BJ (cell line): ENCODE data around the gene HMGCL. TPM values are rescaled to one million over a fixed set of nuclear protein-coding genes. Genes with fewer than 3 reads are reported as not detected.
A peak's percentile ranks its signal among the peaks of the same experiment; 100 is the strongest.

ENCODE experiments used
- CTCF ChIA-PET: fragments of 350-600 bp; formaldehyde crosslinking; extraction: SDS; loops from one replicate; lab custom pipeline; 2021; ENCODE audit warnings: antibody characterized with exemption, inconsistent platforms; lab: Yijun Ruan, JAX
- POLR2A ChIA-PET: fragments of 300-600 bp; sonication (Branson Sonifier 250); formaldehyde crosslinking; extraction: SDS; loops from one replicate; lab custom pipeline; 2021; ENCODE audit warnings: antibody characterized with exemption; lab: Charles Lee
- DNase-seq: peaks from one replicate; pipeline ENCODE4 v3.0.0-alpha.2; 2011; ENCODE audit warnings: low read depth
- H3K27me3 ChIP-seq: 2 replicates; pipeline ENCODE4 v1.6.0; 2011; ENCODE audit warnings: low read length; ENCODE audit not compliant: control insufficient read depth, insufficient read depth
- H3K36me3 ChIP-seq: 2 replicates; pipeline ENCODE4 v1.5.1; 2011; ENCODE audit warnings: low read length; ENCODE audit not compliant: control insufficient read depth, insufficient read depth
- H3K4me3 ChIP-seq: 2 replicates; pipeline ENCODE4 v1.5.1; 2011; ENCODE audit warnings: low read depth, mild to moderate bottlenecking, control low read depth, low read length
- CTCF ChIP-seq: IDR thresholded peaks from 2 replicates; pipeline ENCODE4 v1.5.1; 2011; ENCODE audit warnings: low read depth, mild to moderate bottlenecking, control low read depth, inconsistent platforms, low read length, moderate library complexity; ENCODE audit not compliant: insufficient read depth
- polyA plus RNA-seq: library from polyadenylated mRNA; depleted of rRNA; stranded (reverse); fragments of >200 nt; gene quantifications from 2 replicates; pipeline ENCODE4 v1.2.3, GENCODE V29; 2011

The HMGCL gene
- polyA plus RNA-seq, 1 experiment, result 41.7 TPM

- Histone ChIP-seq H3K27me3 (no peaks in the 10 kb centered on the region), H3K36me3 (peaks cover 24% of the 10 kb centered on the region), H3K4me3 (no peak overlapping the region)
- no peak for DNase-seq
- TF ChIP-seq CTCF, result no peak
- POLR2A ChIA-PET, result no interaction called here
- CTCF ChIA-PET, result interaction anchor here (0.6 to 1.2 kb wide), 3 partner anchors 11 to 259 kb away, joined by 3 read pairs; partner anchors contain the start of gene HMGCL
Measured at GRCh38 chr1:23814016-23814415, 11.2 kb downstream of the HMGCL start.

- ChIA-PET POLR2A (no interaction called here), CTCF (interaction anchor here (0.5 to 7.3 kb wide), 25 partner anchors 10 to 235 kb away, joined by 3 to 77 read pairs (median 4); partner anchors contain the start of genes GALE and HMGCL)
- H3K36me3 ChIP-seq, result peaks cover 23% of the 10 kb centered on the region
- no peak for DNase-seq
- peak; percentile 73 for TF ChIP-seq CTCF
- H3K27me3 ChIP-seq, result no peaks in the 10 kb centered on the region
- H3K4me3 ChIP-seq, result no peak overlapping the region
Measured at GRCh38 chr1:23810818-23811540, 14.2 kb downstream of the HMGCL start.

GRCh38 chr1:23809751-23810171 lies 15.5 kb downstream of the HMGCL start:
- H3K36me3 ChIP-seq, result peaks cover 20% of the 10 kb centered on the region
- ChIA-PET POLR2A (no interaction called here), CTCF (interaction anchor here (0.6 to 7.3 kb wide), 26 partner anchors 9 to 310 kb away, joined by 3 to 77 read pairs (median 4); partner anchors contain the start of genes GALE and HMGCL)
- H3K27me3 ChIP-seq, result no peaks in the 10 kb centered on the region
- no peak for DNase-seq
- TF ChIP-seq CTCF, result peak; percentile 88
- H3K4me3 ChIP-seq, result no peak overlapping the region

GRCh38 chr1:23807453-23807852 lies 17.8 kb downstream of the HMGCL start:
- no peak for DNase-seq
- Histone ChIP-seq H3K4me3 (no peak overlapping the region), H3K27me3 (no peaks in the 10 kb centered on the region), H3K36me3 (peaks cover 14% of the 10 kb centered on the region)
- no peak for TF ChIP-seq CTCF
- POLR2A ChIA-PET, result no interaction called here
- CTCF ChIA-PET, result interaction anchor here (0.6 to 7.3 kb wide), 5 partner anchors 9 to 109 kb away, joined by 3 to 77 read pairs (median 5); partner anchors contain the start of gene HMGCL

GRCh38 chr1:23806280-23806679 lies 18.9 kb downstream of the HMGCL start:
- TF ChIP-seq CTCF, result no peak
- DNase-seq, result no peak
- ChIA-PET CTCF (interaction anchor here (1.6 to 7.3 kb wide), 2 partner anchors 10 to 16 kb away, joined by 6 to 77 read pairs; partner anchors contain the start of gene HMGCL), POLR2A (no interaction called here)
- Histone ChIP-seq H3K4me3 (no peak overlapping the region), H3K36me3 (peaks cover 8% of the 10 kb centered on the region), H3K27me3 (no peaks in the 10 kb centered on the region)
